Measurements from ENCODE around the gene ARPC1A. TPM values are rescaled to one million over a fixed set of nuclear protein-coding genes. Genes with fewer than 3 reads are reported as not detected.
"Not testable (repeated sequence)": the region's sequence is repeated elsewhere in the genome, so short reads cannot be mapped to it uniquely, and the experiment has no call there.

The ARPC1A gene
- total RNA-seq, 1 experiment from 2014 or later = 183 TPM

GRCh38 chr7:99314504-99314903 is 11.2 kb upstream of the ARPC1A start:
- ChIA-PET POLR2A (ENCODE audit: unreplicated experiment) (no interaction called here), CTCF (interaction anchor here (0.6 kb wide), 2 partner anchors 69 to 299 kb away, joined by 3 to 7 read pairs; no protein-coding TSS in a partner anchor)
- no peaks in the 10 kb centered on the region for H3K36me3 ChIP-seq (ENCODE audit: low read depth, low read length)
- peaks cover 16% of the 10 kb centered on the region; the same call in 1 of the 2 replicates for H3K4me1 ChIP-seq (ENCODE audit: insufficient read depth, low read length)
- H4K20me1 ChIP-seq (ENCODE audit: low read length) = no peaks in the 10 kb centered on the region
- no TSS peak for BruUV-seq (replicated peaks)
- H3K9ac ChIP-seq (ENCODE audit: low read length) = no peak overlapping the region
- no peak overlapping the region for H3K4me3 ChIP-seq (ENCODE audit: low read length)
- H3K27me3 ChIP-seq (ENCODE audit: low read length) = no peaks in the 10 kb centered on the region
- H3K9me3 ChIP-seq (ENCODE audit: low read length) = no peaks in the 10 kb centered on the region
- H3K4me2 ChIP-seq (ENCODE audit: low read length) = no peak overlapping the region
- H3K79me2 ChIP-seq (ENCODE audit: low read length) = no peaks in the 10 kb centered on the region
- H2AFZ ChIP-seq (ENCODE audit: low read length) = no peak overlapping the region
- DNase-seq (peak; percentile 68), ATAC-seq (peak; percentile 77)
- no peaks in the 10 kb centered on the region for H3F3A ChIP-seq (ENCODE audit: low read length, unreplicated experiment)
- intact Hi-C loops (cut with micrococcal nuclease) = loop anchor here (5.0 kb wide), 2 partner anchors 102 to 172 kb away; partner anchors contain the start of gene SMURF1
- no peak for TF ChIP-seq EZH2 (IDR thresholded peaks at IDR 0.05; ENCODE audit: low read length, unreplicated experiment)
- no peak for TF ChIP-seq CTCF (conservative IDR thresholded peaks at IDR 0.05; ENCODE audit: low read depth, low read length)
- no peak for TF ChIP-seq EZH2phosphoT487 (IDR thresholded peaks at IDR 0.05; ENCODE audit: borderline replicate concordance, low read length)
- H3K27ac ChIP-seq (ENCODE audit: low read length) = peak overlapping the region; percentile 20
- H3K9me2 ChIP-seq (replicated peaks; ENCODE audit: low read length) = no peaks in the 10 kb centered on the region

GRCh38 chr7:99320371-99320770 is 5.3 kb upstream of the ARPC1A start:
- no peaks in the 10 kb centered on the region for H3K9me3 ChIP-seq (ENCODE audit: low read length)
- no peaks in the 10 kb centered on the region for H3K9me2 ChIP-seq (replicated peaks; ENCODE audit: low read length)
- H3K79me2 ChIP-seq (ENCODE audit: low read length) = peaks cover 9% of the 10 kb centered on the region
- BruUV-seq (replicated peaks) = no TSS peak
- no peak overlapping the region for H3K4me3 ChIP-seq (ENCODE audit: low read length)
- no peak overlapping the region for H3K4me2 ChIP-seq (ENCODE audit: low read length)
- no peak overlapping the region for H3K9ac ChIP-seq (ENCODE audit: low read length)
- intact Hi-C loops (cut with micrococcal nuclease) = no loop called here
- H4K20me1 ChIP-seq (ENCODE audit: low read length) = no peaks in the 10 kb centered on the region
- no peaks in the 10 kb centered on the region for H3K36me3 ChIP-seq (ENCODE audit: low read depth, low read length)
- ATAC-seq (no peak), DNase-seq (no peak)
- no peak overlapping the region for H3K27ac ChIP-seq (ENCODE audit: low read length)
- no peaks in the 10 kb centered on the region for H3K27me3 ChIP-seq (ENCODE audit: low read length)
- H3F3A ChIP-seq (ENCODE audit: low read length, unreplicated experiment) = no peaks in the 10 kb centered on the region
- no peak for TF ChIP-seq CTCF (conservative IDR thresholded peaks at IDR 0.05; ENCODE audit: low read depth, low read length)
- TF ChIP-seq EZH2phosphoT487 (IDR thresholded peaks at IDR 0.05; ENCODE audit: borderline replicate concordance, low read length) = no peak
- TF ChIP-seq EZH2 (IDR thresholded peaks at IDR 0.05; ENCODE audit: low read length, unreplicated experiment) = no peak
- H3K4me1 ChIP-seq (ENCODE audit: insufficient read depth, low read length) = peaks cover 6% of the 10 kb centered on the region
- no peak overlapping the region for H2AFZ ChIP-seq (ENCODE audit: low read length)
- POLR2A ChIA-PET (ENCODE audit: unreplicated experiment) = no interaction called here
- CTCF ChIA-PET = no interaction called here

GRCh38 chr7:99322659-99323058 is 3.0 kb upstream of the ARPC1A start:
- H3K36me3 ChIP-seq (ENCODE audit: low read depth, low read length); DNase-seq; intact Hi-C loops (cut with micrococcal nuclease); H3K9ac ChIP-seq (ENCODE audit: low read length); H3K9me3 ChIP-seq (ENCODE audit: low read length); H4K20me1 ChIP-seq (ENCODE audit: low read length); H3F3A ChIP-seq (ENCODE audit: low read length, unreplicated experiment); H2AFZ ChIP-seq (ENCODE audit: low read length); BruUV-seq (replicated peaks); H3K9me2 ChIP-seq (replicated peaks; ENCODE audit: low read length); ATAC-seq; H3K4me2 ChIP-seq (ENCODE audit: low read length); H3K27me3 ChIP-seq (ENCODE audit: low read length); POLR2A ChIA-PET (ENCODE audit: unreplicated experiment); H3K4me3 ChIP-seq (ENCODE audit: low read length); H3K27ac ChIP-seq (ENCODE audit: low read length); CTCF ChIA-PET: not testable (repeated sequence)
- Histone ChIP-seq H3K79me2 (ENCODE audit: low read length) (peaks cover 32% of the 10 kb centered on the region), H3K4me1 (ENCODE audit: insufficient read depth, low read length) (peaks cover 11% of the 10 kb centered on the region)
